ENCODE results near the gene PICK1. TPM values are rescaled to one million over a fixed set of nuclear protein-coding genes. Genes with fewer than 3 reads are reported as not detected.

The PICK1 gene
- 10 to 100 TPM in 1 of 2 donors, 1 to 10 TPM in 1; 5.8 to 25.8 TPM for total RNA-seq
- 10 to 100 TPM; 10.3 to 15.9 TPM for polyA plus RNA-seq

DNA sequence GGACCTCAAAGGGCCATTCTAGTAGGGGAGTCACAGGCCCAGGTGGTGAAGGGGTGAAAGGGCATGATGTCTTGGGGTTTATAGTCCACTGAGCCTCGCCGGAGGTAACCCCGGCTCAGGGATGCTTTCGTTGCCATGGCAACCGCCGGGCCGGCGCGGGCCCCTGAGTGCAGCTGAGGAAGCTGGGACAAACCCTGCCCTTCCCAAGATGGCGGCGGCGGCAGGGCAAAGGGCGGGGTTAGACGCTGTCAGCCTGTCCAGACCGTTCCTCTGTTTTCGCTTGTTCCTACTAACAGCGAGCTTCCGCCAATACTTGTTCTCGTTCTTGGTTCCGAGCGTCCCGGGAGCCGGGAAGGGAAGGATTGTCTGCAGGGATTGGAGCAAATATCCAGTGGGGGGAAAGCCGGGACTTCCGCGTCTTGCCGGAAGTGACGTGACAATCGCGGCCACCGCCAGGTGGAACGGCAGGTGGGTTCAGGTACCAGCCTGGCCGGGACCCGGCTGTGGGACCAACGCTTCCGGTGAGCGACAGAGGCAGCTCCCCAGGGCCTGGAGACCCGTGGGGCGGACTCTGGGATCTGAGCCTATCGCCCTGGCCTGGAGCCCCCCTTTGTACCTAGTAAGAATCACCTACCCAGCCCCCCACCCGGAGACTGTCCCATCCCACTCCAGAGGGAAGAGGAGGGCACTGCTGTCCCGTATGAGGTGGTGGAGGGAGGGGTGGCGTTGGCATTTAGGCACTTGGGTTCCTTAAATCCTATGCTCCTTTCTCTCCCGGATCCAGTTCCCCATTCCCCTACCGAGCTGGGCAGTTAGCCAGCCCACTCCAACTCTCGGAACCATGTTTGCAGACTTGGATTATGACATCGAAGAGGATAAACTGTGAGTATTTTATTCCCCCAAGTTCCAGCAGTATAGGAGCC is at the start of gene PICK1:
TSS of gene PICK1 (plus strand) at position 436 of the 923 bp plus-strand sequence. CDS start at position 842, 406 bp downstream.
- no peaks in the 10 kb centered on the region for H3K9me3 ChIP-seq (ENCODE audit: control insufficient read depth in 4 of 4, low read length in 3 of 4)
- H3K27me3 ChIP-seq (ENCODE audit: control insufficient read depth in 4 of 4, insufficient read depth in 4 of 4, low read length in 3 of 4), result no peaks in the 10 kb centered on the region
- 2% methylated on average over 47 of the region's 47 CpGs for WGBS
- H3K36me3 ChIP-seq (ENCODE audit: control insufficient read depth in 4 of 4, insufficient read depth in 3 of 4, low read depth in 1 of 4, low read length in 3 of 4), result peaks cover 0 to 20% (median 11%) of the 10 kb centered on the region in 4 donors
- peak within 1 kb of the TSS; percentile 61 to 86 (median 70) for H3K4me3 ChIP-seq (ENCODE audit: low read depth in 1 of 3, low read length in 3 of 3)
- H3K9ac ChIP-seq (ENCODE audit: low read depth in 1 of 2, low read length in 2 of 2), result peak within 1 kb of the TSS; percentile 61 to 67
- H3K27ac ChIP-seq (ENCODE audit: low read depth in 1 of 2, low read length in 2 of 2), result peak within 1 kb of the TSS; percentile 62 to 82
- DNase-seq (ENCODE audit: low spot score), result peak; percentile 70
- TF ChIP-seq GABPA (IDR thresholded peaks at IDR 0.05 in 1 of 2, conservative IDR thresholded peaks at IDR 0.05 in 1 of 2) (peak; percentile 90 to 95), ATF3 (IDR thresholded peaks at IDR 0.05) (no peak), EGR1 (IDR thresholded peaks at IDR 0.05; ENCODE audit: low read depth in 2 of 2) (peak in 1 of 2 donors; percentile 55), ZBTB33 (IDR thresholded peaks at IDR 0.05) (no peak), HNF4A (conservative IDR thresholded peaks at IDR 0.05) (peak in 1 of 2 donors; percentile 46), HNF4G (IDR thresholded peaks at IDR 0.05) (peak; percentile 40), JUND (IDR thresholded peaks at IDR 0.05) (no peak), NR2F2 (IDR thresholded peaks at IDR 0.05) (peak; percentile 64), TAF1 (conservative IDR thresholded peaks at IDR 0.05) (peak; percentile 20), RXRA (IDR thresholded peaks at IDR 0.05) (peak in 1 of 2 donors; percentile 59), YY1 (IDR thresholded peaks at IDR 0.05) (peak; percentile 99), SP1 (IDR thresholded peaks at IDR 0.05) (peak; percentile 75), RAD21 (IDR thresholded peaks at IDR 0.05) (peak in 1 of 2 donors; percentile 36)
- TF ChIP-seq, protein P1, sequence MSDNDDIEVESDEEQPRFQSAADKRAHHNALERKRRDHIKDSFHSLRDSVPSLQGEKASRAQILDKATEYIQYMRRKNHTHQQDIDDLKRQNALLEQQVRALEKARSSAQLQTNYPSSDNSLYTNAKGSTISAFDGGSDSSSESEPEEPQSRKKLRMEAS (IDR thresholded peaks at IDR 0.05), result no peak
- TF ChIP-seq, protein P2, sequence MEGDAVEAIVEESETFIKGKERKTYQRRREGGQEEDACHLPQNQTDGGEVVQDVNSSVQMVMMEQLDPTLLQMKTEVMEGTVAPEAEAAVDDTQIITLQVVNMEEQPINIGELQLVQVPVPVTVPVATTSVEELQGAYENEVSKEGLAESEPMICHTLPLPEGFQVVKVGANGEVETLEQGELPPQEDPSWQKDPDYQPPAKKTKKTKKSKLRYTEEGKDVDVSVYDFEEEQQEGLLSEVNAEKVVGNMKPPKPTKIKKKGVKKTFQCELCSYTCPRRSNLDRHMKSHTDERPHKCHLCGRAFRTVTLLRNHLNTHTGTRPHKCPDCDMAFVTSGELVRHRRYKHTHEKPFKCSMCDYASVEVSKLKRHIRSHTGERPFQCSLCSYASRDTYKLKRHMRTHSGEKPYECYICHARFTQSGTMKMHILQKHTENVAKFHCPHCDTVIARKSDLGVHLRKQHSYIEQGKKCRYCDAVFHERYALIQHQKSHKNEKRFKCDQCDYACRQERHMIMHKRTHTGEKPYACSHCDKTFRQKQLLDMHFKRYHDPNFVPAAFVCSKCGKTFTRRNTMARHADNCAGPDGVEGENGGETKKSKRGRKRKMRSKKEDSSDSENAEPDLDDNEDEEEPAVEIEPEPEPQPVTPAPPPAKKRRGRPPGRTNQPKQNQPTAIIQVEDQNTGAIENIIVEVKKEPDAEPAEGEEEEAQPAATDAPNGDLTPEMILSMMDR (IDR thresholded peaks at IDR 0.05; ENCODE audit: low read depth, low read length, missing input control), result peak; percentile 3
- peaks cover 0 to 13% (median 7%) of the 10 kb centered on the region in 4 donors for H3K4me1 ChIP-seq (ENCODE audit: control insufficient read depth in 4 of 4, insufficient read depth in 4 of 4, low read length in 3 of 4)

DNA sequence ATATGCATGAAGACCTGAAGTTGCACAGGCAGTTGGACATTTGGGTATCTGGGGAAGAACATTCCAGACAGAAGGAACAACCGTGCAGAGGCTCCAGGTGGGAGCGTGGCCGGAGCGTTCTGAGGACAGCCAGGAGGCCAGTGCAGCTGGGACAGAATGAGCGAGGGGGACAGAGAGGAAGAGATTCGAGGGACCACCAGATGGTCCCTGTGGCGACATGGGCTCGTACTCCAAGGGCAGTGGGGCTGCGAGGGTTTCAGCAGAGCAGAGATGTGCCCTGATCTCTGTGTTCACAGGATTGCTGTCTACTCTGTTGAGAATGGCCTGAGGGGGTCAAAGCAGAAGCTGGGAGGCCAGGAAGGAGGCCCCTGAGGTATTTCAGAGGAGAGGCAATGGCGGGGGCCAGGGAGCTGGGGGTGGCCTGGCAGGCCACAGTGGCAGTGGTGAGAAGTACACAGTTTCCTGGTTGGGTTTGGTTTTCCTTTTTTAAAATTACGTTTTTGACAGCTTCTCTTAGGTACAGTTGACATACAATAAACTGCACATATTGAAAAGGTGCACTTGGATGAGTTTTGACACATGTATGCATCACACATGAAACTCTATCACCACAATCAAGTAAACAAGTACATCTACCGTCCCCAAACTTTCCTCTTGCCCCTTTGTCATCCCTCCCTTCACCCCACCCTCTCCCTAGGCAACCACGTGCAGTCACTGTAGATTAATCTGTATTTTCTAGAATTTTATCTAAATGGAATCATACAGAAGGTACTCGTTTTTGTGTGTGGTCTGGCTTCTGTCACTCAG is 48.0 kb upstream of the PICK1 start:
- no peak overlapping the region for H3K27ac ChIP-seq (ENCODE audit: low read depth in 1 of 2, low read length in 2 of 2)
- H3K4me1 ChIP-seq (ENCODE audit: control insufficient read depth in 4 of 4, insufficient read depth in 4 of 4, low read length in 3 of 4), result no peaks in the 10 kb centered on the region
- no peaks in the 10 kb centered on the region for H3K36me3 ChIP-seq (ENCODE audit: control insufficient read depth in 4 of 4, insufficient read depth in 3 of 4, low read depth in 1 of 4, low read length in 3 of 4)
- no peak overlapping the region for H3K4me3 ChIP-seq (ENCODE audit: low read depth in 1 of 3, low read length in 3 of 3)
- no peaks in the 10 kb centered on the region for H3K27me3 ChIP-seq (ENCODE audit: control insufficient read depth in 4 of 4, insufficient read depth in 4 of 4, low read length in 3 of 4)
- 84% methylated on average over 14 of the region's 14 CpGs for WGBS
- H3K9me3 ChIP-seq (ENCODE audit: control insufficient read depth in 4 of 4, low read length in 3 of 4), result no peaks in the 10 kb centered on the region
- no peak overlapping the region for H3K9ac ChIP-seq (ENCODE audit: low read depth in 1 of 2, low read length in 2 of 2)
- DNase-seq (ENCODE audit: low spot score), result no peak
- TF ChIP-seq YY1 (IDR thresholded peaks at IDR 0.05), result no peak
- no peak for TF ChIP-seq EGR1 (IDR thresholded peaks at IDR 0.05; ENCODE audit: low read depth in 2 of 2)
- TF ChIP-seq ZBTB33 (IDR thresholded peaks at IDR 0.05), result no peak
- TF ChIP-seq, protein P2 (IDR thresholded peaks at IDR 0.05; ENCODE audit: low read depth, low read length, missing input control), result no peak

Data from liver (tissue), 9 donors.